Thoracic aorta (tissue), 2 donors: ENCODE results near the gene MAP7D2. TPM values are rescaled to one million over a fixed set of nuclear protein-coding genes. Genes with fewer than 3 reads are reported as not detected.

Experiments
- ATAC-seq: fragments of 150-250 bp; one replicate; pipeline ENCODE4 v1.8.0; 2017; ENCODE audit warnings: low read depth; ENCODE audit not compliant: insufficient number of reproducible peaks, low FRiP score
- DNase-seq: peaks from one replicate; pipeline ENCODE4 v3.0.0-alpha.2; 2020; ENCODE audit warnings: low spot score
- H3K27ac ChIP-seq, 2 donors: fragments of 200-600 bp; sonication (generic); 1 replicate in 1 of 2; 2 replicates in 1 of 2; pipeline ENCODE4 v1.5.1; 2016; ENCODE audit warnings: mild to moderate bottlenecking in 2 of 2, moderate library complexity in 2 of 2
- H3K27me3 ChIP-seq: fragments of 200-600 bp; sonication (generic); replicated peaks from 2 replicates; pipeline ENCODE4 v1.6.0; 2016; ENCODE audit warnings: mild to moderate bottlenecking; ENCODE audit not compliant: insufficient read depth
- H3K36me3 ChIP-seq: fragments of 200-600 bp; sonication (generic); one replicate; pipeline ENCODE4 v1.5.1; 2016
- H3K4me1 ChIP-seq, 2 donors: fragments of 200-600 bp; sonication (generic); 1 replicate in 1 of 2; 2 replicates in 1 of 2; pipeline versions ENCODE4 v1.5.1 to v1.6.0; 2016; ENCODE audit warnings: low read depth in 2 of 2, mild to moderate bottlenecking in 1 of 2; ENCODE audit not compliant: control insufficient read depth in 1 of 2
- H3K4me3 ChIP-seq: fragments of 200-600 bp; sonication (generic); 2 replicates; pipeline ENCODE4 v1.5.1; 2016; ENCODE audit warnings: mild to moderate bottlenecking
- H3K9me3 ChIP-seq: fragments of 200-600 bp; sonication (generic); 2 replicates; pipeline ENCODE4 v1.5.1; 2016
- CTCF ChIP-seq: fragments of 200-600 bp; sonication (generic); IDR thresholded peaks from one replicate; pipeline ENCODE4 v1.5.1; 2019; ENCODE audit warnings: antibody characterized with exemption
- total RNA-seq, 2 donors: library from RNA; depleted of rRNA; stranded (reverse); fragments of >200 nt; gene quantifications; one replicate each; pipeline versions ENCODE4 v1.1.0 to v1.2.3, GENCODE V29; 2016

MAP7D2 gene
- total RNA-seq, 2 donors from 2014 or later, result 0.14 TPM; not detected in 1

DNA sequence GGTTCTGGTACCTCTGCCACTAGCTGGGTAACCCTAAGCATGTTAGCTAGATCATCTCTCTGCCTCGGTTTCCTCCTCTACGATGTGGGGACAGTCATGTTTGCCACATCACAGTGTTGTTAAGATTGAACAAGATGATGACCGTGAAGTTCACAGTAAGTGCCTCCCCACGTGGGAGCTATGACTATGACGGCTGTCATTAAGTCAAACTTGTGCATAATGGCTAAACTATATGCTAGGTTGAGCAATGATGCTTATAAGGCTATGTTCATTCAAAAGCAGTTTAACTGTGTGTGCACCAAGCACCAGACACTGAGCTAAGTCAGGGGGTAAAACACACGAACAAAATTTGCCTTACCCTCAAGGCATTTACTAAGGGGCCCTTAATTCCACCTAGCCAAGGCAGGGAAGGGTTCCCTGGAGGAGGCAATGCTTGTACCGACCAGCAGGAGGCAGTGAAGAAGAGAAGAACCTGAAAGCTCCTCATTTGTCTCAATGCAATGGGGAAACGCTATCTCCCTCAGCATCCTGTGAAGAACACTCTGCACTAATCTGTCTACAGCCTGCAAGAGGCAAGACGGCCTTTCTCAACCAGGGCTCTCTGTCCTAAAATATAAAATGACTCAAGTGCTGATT, 52.9 kb downstream of the MAP7D2 start:
- Histone ChIP-seq H3K27ac (no peak overlapping the region), H3K4me1 (no peaks in the 10 kb centered on the region), H3K36me3 (no peaks in the 10 kb centered on the region), H3K9me3 (no peaks in the 10 kb centered on the region), H3K27me3 (no peaks in the 10 kb centered on the region), H3K4me3 (no peak overlapping the region)
- no peak for TF ChIP-seq CTCF
- ATAC-seq (no peak), DNase-seq (no peak)

DNA sequence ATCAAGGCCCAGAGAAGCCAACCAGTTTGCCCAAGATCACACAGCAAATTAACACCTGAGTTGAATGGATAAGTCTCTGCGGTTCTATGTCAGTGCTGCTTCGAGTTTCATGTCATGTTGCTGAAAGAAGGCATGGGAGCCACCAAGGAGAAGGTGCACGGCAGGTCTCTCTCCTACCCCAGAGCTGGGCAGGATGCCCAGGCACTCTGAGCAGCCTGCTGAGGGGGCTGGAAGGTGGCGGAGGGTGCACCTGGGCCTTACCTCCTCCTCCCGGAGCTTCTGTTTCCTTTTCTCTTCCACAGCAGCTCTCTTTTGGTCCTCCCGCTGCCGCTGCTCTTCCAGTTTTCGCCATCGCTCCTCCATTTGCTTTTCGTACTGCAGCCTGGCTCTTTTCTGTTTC, 53.6 kb downstream of the MAP7D2 start:
- H3K9me3 ChIP-seq, result no peaks in the 10 kb centered on the region
- no peak for TF ChIP-seq CTCF
- H3K27ac ChIP-seq, result no peak overlapping the region
- no peaks in the 10 kb centered on the region for H3K4me1 ChIP-seq
- H3K4me3 ChIP-seq, result no peak overlapping the region
- ATAC-seq (no peak), DNase-seq (no peak)
- no peaks in the 10 kb centered on the region for H3K27me3 ChIP-seq
- H3K36me3 ChIP-seq, result no peaks in the 10 kb centered on the region

DNA sequence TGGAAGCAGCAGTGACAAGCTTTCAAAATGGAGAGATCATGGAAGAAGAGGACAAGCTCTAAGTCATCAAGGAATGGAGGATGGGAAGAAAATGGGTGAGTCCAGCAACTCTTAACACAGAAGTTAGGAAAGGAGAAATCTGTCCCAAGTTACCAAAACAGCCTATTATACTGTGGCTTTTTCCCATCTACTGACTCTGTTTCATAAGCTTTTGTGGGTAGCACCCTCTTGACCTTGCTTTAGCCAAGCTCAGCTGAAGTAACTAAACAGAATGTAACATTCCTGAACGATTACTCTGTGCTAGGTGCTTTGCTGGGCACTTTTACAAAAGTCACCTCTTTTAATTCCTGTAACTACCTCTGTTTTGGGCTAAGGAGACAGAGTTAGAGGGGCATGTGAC, 54.9 kb downstream of the MAP7D2 start:
- Histone ChIP-seq H3K4me1 (no peaks in the 10 kb centered on the region), H3K36me3 (no peaks in the 10 kb centered on the region), H3K27me3 (no peaks in the 10 kb centered on the region), H3K9me3 (no peaks in the 10 kb centered on the region), H3K27ac (no peak overlapping the region), H3K4me3 (no peak overlapping the region)
- no peak for DNase-seq
- TF ChIP-seq CTCF, result no peak
- no peak for ATAC-seq

DNA sequence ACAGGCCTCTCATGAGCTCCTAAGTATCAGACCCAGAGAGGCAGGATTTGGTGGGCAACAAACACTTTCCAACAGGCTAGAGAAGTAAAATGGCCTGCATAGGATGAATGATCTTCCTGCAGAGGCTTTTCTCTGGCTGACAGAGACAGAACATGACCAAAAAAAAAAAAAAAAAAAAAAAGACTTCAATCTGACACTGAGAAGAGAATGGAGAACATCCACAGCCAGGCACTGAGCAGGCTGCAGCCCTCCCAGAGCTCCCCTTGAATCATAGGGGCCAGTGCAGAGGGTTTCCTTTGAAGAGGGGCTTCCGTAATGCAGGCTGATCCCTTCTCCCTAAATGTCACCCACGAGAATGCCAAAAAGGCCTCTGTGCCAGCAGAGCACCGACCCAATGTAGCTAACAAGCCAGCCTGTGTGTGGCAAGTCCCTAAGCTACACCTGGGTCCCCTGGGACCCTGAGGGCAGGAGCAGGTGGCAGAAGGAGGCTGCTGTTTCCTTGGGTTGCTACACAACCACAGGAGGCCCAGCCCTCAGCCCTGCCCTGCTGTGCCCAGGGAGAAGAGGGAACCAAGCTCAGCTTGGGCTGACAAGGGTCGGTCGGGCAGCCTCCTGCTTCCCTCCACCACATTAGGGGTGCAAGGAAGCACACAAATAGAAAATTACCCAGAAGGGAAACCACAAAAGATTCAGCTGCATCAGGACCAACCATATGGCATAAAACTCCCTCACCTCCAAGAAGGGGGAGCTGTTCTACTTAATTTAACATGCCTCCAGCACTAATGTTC, 55.6 kb downstream of the MAP7D2 start:
- H3K4me3 ChIP-seq, result no peak overlapping the region
- no peaks in the 10 kb centered on the region for H3K27me3 ChIP-seq
- TF ChIP-seq CTCF, result no peak
- no peaks in the 10 kb centered on the region for H3K36me3 ChIP-seq
- H3K4me1 ChIP-seq, result no peaks in the 10 kb centered on the region
- ATAC-seq, result no peak
- DNase-seq, result no peak
- no peak overlapping the region for H3K27ac ChIP-seq
- H3K9me3 ChIP-seq, result no peaks in the 10 kb centered on the region

- no peaks in the 10 kb centered on the region for H3K36me3 ChIP-seq
- no peak for TF ChIP-seq CTCF
- no peak for ATAC-seq
These were observed 57.1 kb downstream of the MAP7D2 start for GRCh38 chrX:20059467-20060128.

More at GRCh38 chrX:20059467-20060128, 57.1 kb downstream of the MAP7D2 start:
- DNase-seq, result no peak
- no peaks in the 10 kb centered on the region for H3K4me1 ChIP-seq
- H3K9me3 ChIP-seq, result no peaks in the 10 kb centered on the region
- H3K27me3 ChIP-seq, result no peaks in the 10 kb centered on the region
- no peak overlapping the region for H3K27ac ChIP-seq
- H3K4me3 ChIP-seq, result no peak overlapping the region
